GM19372 (cell line): Measurements from ENCODE around the gene PPIP5K2.
A peak's percentile ranks its signal among the peaks of the same experiment; 100 is the strongest.
"Not testable (repeated sequence)": the region's sequence is repeated elsewhere in the genome, so short reads cannot be mapped to it uniquely, and the experiment has no call there.

Source experiments
- ATAC-seq: cut with Tn5 transposase; IDR thresholded peaks from one replicate; pipeline ENCODE4 v1.9.1; 2021; ENCODE audit warnings: mild to moderate bottlenecking, low read depth, moderate library complexity; ENCODE audit not compliant: unreplicated experiment

The PPIP5K2 gene

DNA sequence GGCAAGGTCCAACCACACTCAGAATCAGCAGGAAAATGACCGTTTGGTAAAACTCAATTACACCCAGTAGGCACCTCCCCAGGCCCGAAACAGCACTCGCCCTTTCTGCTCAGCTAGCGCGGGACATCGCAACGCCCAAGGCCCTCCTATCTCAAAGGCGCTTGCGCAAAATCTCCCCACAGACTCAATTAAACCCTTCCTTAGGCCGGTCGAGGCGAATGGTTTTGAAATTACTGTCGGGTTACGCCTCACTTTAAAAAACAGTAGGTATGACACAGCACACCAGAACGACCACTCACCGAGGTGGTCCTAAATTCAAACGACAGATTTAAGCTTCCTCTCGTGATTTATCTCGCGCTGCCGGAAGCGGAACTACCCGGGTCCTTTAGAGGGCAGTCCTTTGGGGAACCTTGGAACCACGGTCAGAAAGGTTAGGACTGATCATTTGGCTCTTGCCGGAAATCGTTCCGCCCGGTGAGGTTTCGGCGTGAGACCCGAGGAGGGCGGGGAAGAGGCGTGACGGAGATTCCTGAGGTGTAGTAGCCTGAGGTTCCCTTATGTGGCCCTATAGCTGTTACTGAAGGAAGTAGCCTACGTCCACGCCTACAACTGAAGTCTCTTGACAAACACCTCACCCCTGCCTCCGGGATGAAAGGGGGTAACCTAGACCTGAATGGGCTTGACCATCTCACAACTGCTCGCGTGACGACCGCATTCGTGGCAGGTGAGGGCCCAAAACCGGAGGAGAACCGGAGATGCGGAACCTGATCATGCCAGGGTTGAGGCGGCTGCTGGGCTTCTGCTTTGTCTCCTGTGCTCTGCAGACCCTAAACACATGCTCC lies at the start of gene PPIP5K2, which contains the start of gene GIN1:
TSS of gene PPIP5K2 (plus strand) at position 537 of the 842 bp plus-strand sequence. CDS start 9,289 bp downstream, outside the sequence.
TSS of gene GIN1 (minus strand) at position 374 of the 842 bp plus-strand sequence. CDS start 11,431 bp downstream, outside the sequence.
- ATAC-seq, result peak; percentile 90

DNA sequence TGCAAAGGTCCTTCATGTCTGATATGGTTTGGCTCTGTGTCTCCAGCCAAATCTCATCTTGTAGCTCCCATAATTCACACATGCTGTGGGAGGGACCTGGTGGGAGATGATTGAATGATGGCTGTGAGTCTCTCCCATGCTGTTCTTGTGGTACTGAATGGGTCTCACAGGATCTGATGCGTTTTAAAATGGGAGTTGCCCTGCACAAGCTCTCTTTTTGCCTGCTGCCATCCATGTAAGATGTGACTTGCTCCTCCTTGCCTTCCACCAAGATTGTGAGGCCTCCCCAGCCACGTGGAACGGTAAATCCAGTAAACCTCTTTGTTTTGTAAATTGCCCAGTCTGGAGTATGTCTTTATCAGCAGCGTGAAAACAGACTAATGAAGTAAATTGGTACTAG lies 46.6 kb upstream of the PPIP5K2 start:
- not testable (repeated sequence) for ATAC-seq

DNA sequence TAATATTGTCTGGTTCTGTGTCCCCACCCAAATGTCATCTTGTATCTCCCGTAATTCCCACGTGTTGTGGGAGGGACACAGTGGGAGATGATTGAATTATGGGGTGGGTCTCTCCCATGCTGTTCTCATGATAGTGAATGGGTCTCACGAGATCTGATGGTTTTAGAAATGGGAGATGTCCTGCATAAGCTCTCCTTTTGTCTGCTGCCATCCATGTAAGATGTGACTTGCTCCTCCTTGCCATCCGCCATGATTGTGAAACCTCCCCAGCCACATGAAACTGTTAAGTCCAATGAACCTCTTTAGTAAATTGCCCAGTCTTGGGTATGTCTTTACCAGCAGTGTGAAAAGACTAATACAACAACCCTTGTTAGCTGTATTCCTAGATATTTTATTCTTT lies 44.7 kb upstream of the PPIP5K2 start:
- ATAC-seq, result no peak

DNA sequence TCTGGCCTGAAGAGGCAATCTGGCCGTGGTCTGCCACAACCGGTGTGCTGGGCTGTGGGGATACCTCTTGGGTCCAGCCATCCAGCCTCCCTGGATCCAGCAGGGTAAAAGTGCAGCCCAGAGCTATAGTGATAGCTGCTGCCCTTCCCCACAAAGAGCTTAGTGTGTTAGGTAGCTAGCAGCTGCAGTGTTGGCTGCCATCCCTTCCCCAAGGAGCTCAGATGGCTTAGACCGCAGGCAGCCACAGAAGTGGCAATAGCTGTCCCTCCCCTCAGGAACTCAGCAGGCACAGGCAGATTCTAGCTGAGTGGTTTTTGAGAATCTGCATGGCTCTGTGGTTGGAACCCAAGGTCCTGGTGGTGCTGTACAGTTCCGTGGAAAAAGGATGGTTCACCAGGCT lies 40.3 kb upstream of the PPIP5K2 start:
- ATAC-seq, result no peak

DNA sequence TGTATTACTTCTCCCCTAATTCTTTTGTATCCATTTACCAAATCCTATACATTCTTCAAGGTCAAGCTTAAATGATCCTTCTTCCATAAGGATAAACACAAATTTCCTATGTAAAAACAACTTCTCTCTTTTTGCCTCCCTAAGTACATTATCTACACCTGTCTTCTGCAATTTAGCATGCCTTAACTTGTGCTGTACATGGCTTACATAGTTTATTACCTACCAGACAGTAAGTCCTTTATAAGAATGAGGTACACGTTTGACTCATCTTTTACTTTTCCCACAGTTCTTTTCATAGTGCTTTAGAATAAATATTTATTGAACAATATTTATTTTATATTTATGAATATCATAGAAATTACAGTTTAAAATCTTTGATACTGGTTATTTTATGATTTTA lies 33.6 kb upstream of the PPIP5K2 start:
- no peak for ATAC-seq

DNA sequence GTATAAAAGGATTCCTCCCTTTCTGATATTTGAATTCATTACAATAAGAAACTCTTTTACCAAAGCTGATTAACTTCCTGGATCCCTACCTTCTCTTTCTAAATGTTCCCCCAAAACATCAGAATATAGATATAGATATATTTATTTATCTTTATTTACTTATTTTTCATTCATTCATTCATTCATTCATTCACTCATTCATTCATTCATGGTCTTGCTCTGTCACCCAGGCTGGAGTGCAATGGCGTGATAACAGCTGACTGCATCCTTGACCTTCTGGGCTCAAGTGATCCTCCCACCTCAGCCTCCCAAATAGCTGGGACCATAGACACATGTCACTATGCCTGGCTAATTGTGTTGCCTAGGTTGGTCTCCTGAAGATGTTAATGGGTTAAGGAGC lies 30.8 kb upstream of the PPIP5K2 start:
- no peak for ATAC-seq

GRCh38 chr5:103090791-103091190 lies 29.3 kb upstream of the PPIP5K2 start:
- ATAC-seq, result no peak

GRCh38 chr5:103092676-103093075 lies 27.4 kb upstream of the PPIP5K2 start:
- ATAC-seq, result no peak

- no peak for ATAC-seq
These were observed 26.4 kb upstream of the PPIP5K2 start for GRCh38 chr5:103093727-103094126.

GRCh38 chr5:103094737-103095136 lies 25.4 kb upstream of the PPIP5K2 start:
- no peak for ATAC-seq

GRCh38 chr5:103098993-103099392 lies 21.1 kb upstream of the PPIP5K2 start:
- ATAC-seq, result no peak

DNA sequence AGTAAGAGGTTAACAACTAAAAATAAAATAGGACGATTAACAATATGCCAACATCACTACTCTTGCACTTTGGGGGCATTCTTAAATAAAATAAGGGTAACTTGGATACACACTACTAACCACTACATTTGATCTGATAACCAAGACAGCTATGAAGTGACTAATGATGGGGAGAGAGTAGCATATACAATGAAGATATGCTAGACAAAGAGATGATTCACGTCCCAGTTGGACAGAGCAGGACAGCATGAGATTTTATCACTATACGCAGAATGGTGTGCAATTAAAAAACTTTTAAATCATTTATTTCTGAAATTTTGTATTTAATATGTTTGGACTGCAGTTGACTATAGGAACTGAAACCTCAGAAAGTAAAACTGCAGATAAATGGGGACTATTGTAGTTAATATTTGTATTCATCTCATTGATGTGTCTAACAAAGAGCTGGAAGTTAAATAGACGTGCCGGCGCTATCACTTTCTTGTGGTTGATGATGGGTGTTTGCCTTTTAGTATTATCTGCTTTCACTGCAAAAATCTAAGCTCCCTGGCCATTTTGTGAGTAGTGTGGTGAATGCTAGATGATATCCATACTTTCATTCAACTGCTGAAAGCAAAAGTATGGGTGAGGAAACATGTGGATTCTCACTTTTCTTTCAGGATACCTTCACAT lies 18.9 kb upstream of the PPIP5K2 start:
- ATAC-seq, result no peak

- no peak for ATAC-seq
These were observed 17.9 kb upstream of the PPIP5K2 start for GRCh38 chr5:103102234-103102633.

GRCh38 chr5:103108086-103108485 lies 12.0 kb upstream of the PPIP5K2 start:
- ATAC-seq, result no peak

DNA sequence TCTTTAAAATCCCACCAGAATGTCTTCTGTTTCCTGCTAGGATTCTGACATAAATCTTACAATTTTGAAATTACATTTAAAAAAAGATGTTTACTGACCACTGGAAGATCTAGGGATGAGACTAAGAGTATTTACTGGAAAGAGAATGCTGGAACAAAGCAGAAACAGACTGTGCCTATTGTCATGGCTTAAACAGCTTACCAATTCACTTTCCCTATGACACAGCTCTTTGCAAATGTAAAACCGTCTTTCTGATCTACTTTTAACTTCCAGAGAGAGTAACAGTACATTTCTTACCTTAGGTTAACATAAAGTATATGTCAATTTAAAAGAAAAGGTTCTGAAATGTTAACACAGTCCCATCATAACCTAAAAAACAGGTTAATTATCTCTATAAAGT lies 10.8 kb upstream of the PPIP5K2 start:
- no peak for ATAC-seq

GRCh38 chr5:103110403-103110802 lies 9.7 kb upstream of the PPIP5K2 start:
- no peak for ATAC-seq

DNA sequence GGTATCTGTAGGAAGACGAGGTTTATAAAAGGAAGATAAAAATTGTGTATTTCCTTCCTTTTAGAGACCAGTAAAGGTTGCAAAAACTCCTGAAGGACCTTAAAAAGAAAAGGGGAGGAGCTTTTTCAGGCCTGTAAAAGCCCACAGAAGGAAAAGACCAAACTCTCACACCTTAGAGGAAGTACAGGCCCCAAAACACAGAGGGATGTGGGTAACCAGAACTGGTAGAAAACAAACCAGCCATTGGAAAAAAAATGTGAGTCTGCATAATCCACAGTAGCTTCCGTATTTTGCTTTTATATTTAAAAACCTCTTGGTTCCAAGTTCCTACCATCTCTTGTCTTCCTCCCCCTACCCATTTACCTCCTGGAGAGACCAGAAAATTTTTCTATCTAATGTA lies 8.6 kb upstream of the PPIP5K2 start:
- ATAC-seq, result no peak

GRCh38 chr5:103112910-103113309 lies 7.2 kb upstream of the PPIP5K2 start:
- no peak for ATAC-seq

DNA sequence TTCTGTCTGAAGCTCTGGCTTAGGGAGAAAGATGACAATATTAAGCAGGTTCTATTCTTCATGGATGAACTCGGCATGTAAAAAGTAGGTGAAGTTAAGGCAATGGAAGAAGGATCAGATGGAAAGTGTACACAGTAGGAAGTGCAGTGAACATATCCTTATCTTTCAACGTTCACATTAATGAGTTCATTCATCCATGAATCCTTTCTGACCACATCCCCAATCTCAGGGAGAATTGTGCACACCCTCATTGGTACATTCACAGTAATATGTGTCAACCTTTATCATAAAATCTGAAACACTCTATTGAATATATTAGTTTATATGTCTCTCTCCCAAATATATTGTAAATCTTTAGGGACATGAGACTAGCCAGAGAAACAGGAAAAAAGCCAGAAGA lies 5.7 kb upstream of the PPIP5K2 start:
- no peak for ATAC-seq

DNA sequence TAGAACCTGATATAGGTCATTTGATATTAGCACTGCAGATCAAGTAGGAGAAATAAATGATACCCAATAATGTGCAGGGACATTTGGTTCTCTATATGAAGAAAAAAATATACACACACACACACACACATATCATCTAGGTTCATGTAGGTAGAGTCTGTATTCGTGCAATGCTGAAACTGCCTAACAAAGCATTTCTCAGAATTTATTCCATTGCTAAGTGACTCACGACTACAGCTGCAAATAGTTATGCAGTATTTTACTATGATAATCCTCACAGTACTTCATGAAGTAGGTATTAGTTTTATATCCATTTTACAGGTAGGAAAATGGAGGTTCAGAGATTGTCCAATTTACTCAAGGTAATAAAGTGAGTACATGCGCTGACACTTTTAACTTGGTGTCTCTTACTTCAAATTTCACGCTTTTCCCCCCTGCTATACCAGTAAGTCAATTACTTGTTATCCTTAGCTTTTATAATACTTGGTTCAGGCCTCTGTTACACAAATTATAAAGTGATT lies 2.6 kb upstream of the PPIP5K2 start:
- no peak for ATAC-seq

- no peak for ATAC-seq
These were observed 884 bp upstream of the PPIP5K2 start for GRCh38 chr5:103119070-103119764.
